GM23338 (cell line): ENCODE measurements around the gene ZNF385C. TPM values are rescaled to one million over a fixed set of nuclear protein-coding genes. Genes with fewer than 3 reads are reported as not detected.

Experiments
- ATAC-seq: fragments of 200-7000 bp; cut with Tn5 transposase; 3 replicates; pipeline ENCODE4 v1.9.1; 2020
- DNase-seq: peaks from one replicate; pipeline ENCODE4 v3.0.0-alpha.2; 2015; ENCODE audit warnings: low spot score
- H2AFZ ChIP-seq: fragments of 200-600 bp; sonication (generic); 2 replicates; pipeline ENCODE4 v1.8.0; 2016; ENCODE audit warnings: antibody characterized with exemption, mild to moderate bottlenecking, moderate library complexity
- H3F3A ChIP-seq: fragments of 200-600 bp; sonication (generic); replicated peaks from 2 replicates; pipeline ENCODE4 v1.8.0; 2017; ENCODE audit warnings: antibody characterized with exemption, mixed run types, low read depth
- H3K27ac ChIP-seq: fragments of 200-600 bp; sonication (generic); 2 replicates; pipeline ENCODE4 v1.6.1; 2016; ENCODE audit warnings: low read depth
- H3K27me3 ChIP-seq: fragments of 200-600 bp; sonication (generic); 2 replicates; pipeline ENCODE4 v1.8.0; 2016; ENCODE audit warnings: mild to moderate bottlenecking, mixed run types, moderate library complexity; ENCODE audit not compliant: insufficient read depth
- H3K36me3 ChIP-seq: fragments of 200-600 bp; sonication (generic); 2 replicates; pipeline ENCODE4 v1.8.0; 2016; ENCODE audit warnings: mild to moderate bottlenecking; ENCODE audit not compliant: insufficient read depth
- H3K4me1 ChIP-seq: fragments of 200-600 bp; sonication (generic); 2 replicates; pipeline ENCODE4 v1.8.0; 2016; ENCODE audit warnings: mild to moderate bottlenecking, moderate library complexity; ENCODE audit not compliant: insufficient read depth
- H3K4me2 ChIP-seq: fragments of 200-600 bp; sonication (generic); 2 replicates; pipeline ENCODE4 v1.7.1; 2017; ENCODE audit warnings: mixed run types
- H3K4me3 ChIP-seq: fragments of 200-600 bp; sonication (generic); 2 replicates; pipeline ENCODE4 v1.6.1; 2016; ENCODE audit warnings: mixed run types
- H3K79me2 ChIP-seq: fragments of 200-600 bp; sonication (generic); replicated peaks from 2 replicates; pipeline ENCODE4 v1.8.0; 2017; ENCODE audit warnings: mild to moderate bottlenecking; ENCODE audit not compliant: insufficient read depth
- H3K9me2 ChIP-seq: fragments of 200-600 bp; sonication (generic); 2 replicates; pipeline ENCODE4 v1.8.0; 2017; ENCODE audit not compliant: insufficient read depth
- H4K20me1 ChIP-seq: fragments of 200-600 bp; sonication (generic); replicated peaks from 2 replicates; pipeline ENCODE4 v1.8.0; 2017; ENCODE audit warnings: mild to moderate bottlenecking; ENCODE audit not compliant: insufficient read depth
- H3K27ac Mint-ChIP-seq: 2 replicates; pipeline ENCODE4 v1.8.0; 2020; ENCODE audit warnings: inconsistent platforms, mild to moderate bottlenecking, moderate library complexity, mixed read lengths
- H3K27me3 Mint-ChIP-seq: 3 replicates; pipeline ENCODE4 v1.8.0; 2022; ENCODE audit warnings: low read depth, mild to moderate bottlenecking, moderate library complexity, mixed read lengths, inconsistent platforms; ENCODE audit not compliant: insufficient read depth, poor library complexity
- H3K36me3 Mint-ChIP-seq: 3 replicates; pipeline ENCODE4 v1.8.0; 2021; ENCODE audit warnings: low read depth, mild to moderate bottlenecking, inconsistent platforms, moderate library complexity, mixed read lengths
- H3K4me1 Mint-ChIP-seq: 3 replicates; pipeline ENCODE4 v1.8.0; 2020; ENCODE audit warnings: mild to moderate bottlenecking, inconsistent platforms, mixed read lengths
- H3K4me3 Mint-ChIP-seq: 3 replicates; pipeline ENCODE4 v1.8.0; 2021; ENCODE audit warnings: moderate library complexity, mild to moderate bottlenecking, inconsistent platforms, mixed read lengths
- H3K9me3 Mint-ChIP-seq: 3 replicates; pipeline ENCODE4 v1.8.0; 2020; ENCODE audit warnings: moderate library complexity, mild to moderate bottlenecking, inconsistent platforms, mixed read lengths
- CREB1 ChIP-seq: fragments of 250-450 bp; sonication (Bioruptor Pico); IDR thresholded peaks from 2 replicates; pipeline ENCODE4 v1.5.0; 2020; ENCODE audit warnings: low read depth, mild to moderate bottlenecking, moderate library complexity
- EZH2 ChIP-seq: fragments of 200-600 bp; sonication (generic); IDR thresholded peaks from one replicate; pipeline ENCODE4 v1.8.0; 2017; ENCODE audit warnings: antibody characterized with exemption, mild to moderate bottlenecking, low read depth; ENCODE audit not compliant: unreplicated experiment
- EZH2phosphoT487 ChIP-seq: fragments of 200-600 bp; sonication (generic); IDR thresholded peaks from one replicate; pipeline ENCODE4 v1.8.1; 2018; ENCODE audit warnings: antibody characterized with exemption; ENCODE audit not compliant: unreplicated experiment
- JUNB ChIP-seq: IDR thresholded peaks from one replicate; pipeline ENCODE4 v1.6.1; 2016; ENCODE audit warnings: antibody characterized with exemption; ENCODE audit not compliant: unreplicated experiment
- NANOG ChIP-seq: IDR thresholded peaks from 2 replicates; pipeline ENCODE4 v1.6.1; 2016; ENCODE audit warnings: antibody characterized with exemption, borderline replicate concordance
- POLR2AphosphoS5 ChIP-seq: IDR thresholded peaks from 2 replicates; pipeline ENCODE4 v1.6.1; 2016; ENCODE audit warnings: antibody characterized with exemption, low read depth
- ZNF114 ChIP-seq: fragments of 250-450 bp; sonication (Bioruptor Pico); IDR thresholded peaks from 2 replicates; pipeline ENCODE4 v1.5.0; 2020; ENCODE audit warnings: mild to moderate bottlenecking, moderate library complexity
- ZNF331 ChIP-seq: fragments of 250-450 bp; sonication (Bioruptor Pico); IDR thresholded peaks from 2 replicates; pipeline ENCODE4 v1.5.0; 2020; ENCODE audit warnings: low read depth, mild to moderate bottlenecking, moderate library complexity
- polyA plus RNA-seq: library from polyadenylated mRNA; unstranded; fragments of >200 nt; fragmentation: Nextera tagmentation; extraction: Ambion mirVana; gene quantifications from 2 replicates; pipeline ENCODE4 v1.2.1, GENCODE V29; 2016
- total RNA-seq: library from RNA; depleted of rRNA; stranded (reverse); fragments of >200 nt; shearing (Covaris generic); gene quantifications from 2 replicates; pipeline ENCODE4 v1.2.3, GENCODE V29; 2014
- TF ChIP-seq, protein P1 (sequence below): fragments of 250-450 bp; sonication (Bioruptor Pico); IDR thresholded peaks from 2 replicates; pipeline ENCODE4 v1.5.0; 2020; ENCODE audit warnings: mild to moderate bottlenecking, moderate library complexity
- TF ChIP-seq, protein P2 (sequence below): IDR thresholded peaks from one replicate; pipeline ENCODE4 v1.6.1; 2018; ENCODE audit warnings: antibody characterized with exemption; ENCODE audit not compliant: unreplicated experiment
- TF ChIP-seq, protein P3 (sequence below), 2 experiments: fragments of 200-600 bp in 1 of 2; sonication (generic) in 1 of 2; conservative IDR thresholded peaks; 2 replicates each; pipeline versions ENCODE4 v1.5.1 to v1.6.1; 2016 to 2017; ENCODE audit warnings: antibody characterized with exemption in 2 of 2, low read depth in 2 of 2, mild to moderate bottlenecking in 2 of 2, moderate library complexity in 1 of 2

Gene ZNF385C
- total and polyA plus RNA-seq, 2 experiments from 2014 or later, result 1.9 to 3.1 TPM

DNA sequence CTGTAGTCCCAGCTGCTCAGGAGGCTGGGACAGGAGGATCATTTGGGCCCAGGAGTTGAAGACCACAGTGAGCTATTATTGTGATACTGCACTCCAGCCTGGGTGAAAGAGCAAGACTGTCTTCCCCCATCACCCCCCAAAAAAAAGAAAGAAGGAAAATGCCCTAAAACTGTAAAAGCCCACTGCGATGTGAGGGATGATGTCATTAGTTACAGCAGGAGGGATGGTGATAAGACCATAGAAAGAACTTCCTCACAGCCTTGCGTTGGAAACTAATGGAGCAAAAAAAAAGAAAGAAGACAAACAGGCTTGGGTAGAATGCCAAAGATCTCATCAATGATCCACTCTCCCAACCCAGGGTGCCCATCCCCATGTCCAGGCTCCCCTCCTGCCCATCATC lies 18.7 kb downstream of the ZNF385C start:
- no peaks in the 10 kb centered on the region for H4K20me1 ChIP-seq
- no peak overlapping the region for H3K4me3 ChIP-seq
- no peak for ATAC-seq
- TF ChIP-seq, protein P1, sequence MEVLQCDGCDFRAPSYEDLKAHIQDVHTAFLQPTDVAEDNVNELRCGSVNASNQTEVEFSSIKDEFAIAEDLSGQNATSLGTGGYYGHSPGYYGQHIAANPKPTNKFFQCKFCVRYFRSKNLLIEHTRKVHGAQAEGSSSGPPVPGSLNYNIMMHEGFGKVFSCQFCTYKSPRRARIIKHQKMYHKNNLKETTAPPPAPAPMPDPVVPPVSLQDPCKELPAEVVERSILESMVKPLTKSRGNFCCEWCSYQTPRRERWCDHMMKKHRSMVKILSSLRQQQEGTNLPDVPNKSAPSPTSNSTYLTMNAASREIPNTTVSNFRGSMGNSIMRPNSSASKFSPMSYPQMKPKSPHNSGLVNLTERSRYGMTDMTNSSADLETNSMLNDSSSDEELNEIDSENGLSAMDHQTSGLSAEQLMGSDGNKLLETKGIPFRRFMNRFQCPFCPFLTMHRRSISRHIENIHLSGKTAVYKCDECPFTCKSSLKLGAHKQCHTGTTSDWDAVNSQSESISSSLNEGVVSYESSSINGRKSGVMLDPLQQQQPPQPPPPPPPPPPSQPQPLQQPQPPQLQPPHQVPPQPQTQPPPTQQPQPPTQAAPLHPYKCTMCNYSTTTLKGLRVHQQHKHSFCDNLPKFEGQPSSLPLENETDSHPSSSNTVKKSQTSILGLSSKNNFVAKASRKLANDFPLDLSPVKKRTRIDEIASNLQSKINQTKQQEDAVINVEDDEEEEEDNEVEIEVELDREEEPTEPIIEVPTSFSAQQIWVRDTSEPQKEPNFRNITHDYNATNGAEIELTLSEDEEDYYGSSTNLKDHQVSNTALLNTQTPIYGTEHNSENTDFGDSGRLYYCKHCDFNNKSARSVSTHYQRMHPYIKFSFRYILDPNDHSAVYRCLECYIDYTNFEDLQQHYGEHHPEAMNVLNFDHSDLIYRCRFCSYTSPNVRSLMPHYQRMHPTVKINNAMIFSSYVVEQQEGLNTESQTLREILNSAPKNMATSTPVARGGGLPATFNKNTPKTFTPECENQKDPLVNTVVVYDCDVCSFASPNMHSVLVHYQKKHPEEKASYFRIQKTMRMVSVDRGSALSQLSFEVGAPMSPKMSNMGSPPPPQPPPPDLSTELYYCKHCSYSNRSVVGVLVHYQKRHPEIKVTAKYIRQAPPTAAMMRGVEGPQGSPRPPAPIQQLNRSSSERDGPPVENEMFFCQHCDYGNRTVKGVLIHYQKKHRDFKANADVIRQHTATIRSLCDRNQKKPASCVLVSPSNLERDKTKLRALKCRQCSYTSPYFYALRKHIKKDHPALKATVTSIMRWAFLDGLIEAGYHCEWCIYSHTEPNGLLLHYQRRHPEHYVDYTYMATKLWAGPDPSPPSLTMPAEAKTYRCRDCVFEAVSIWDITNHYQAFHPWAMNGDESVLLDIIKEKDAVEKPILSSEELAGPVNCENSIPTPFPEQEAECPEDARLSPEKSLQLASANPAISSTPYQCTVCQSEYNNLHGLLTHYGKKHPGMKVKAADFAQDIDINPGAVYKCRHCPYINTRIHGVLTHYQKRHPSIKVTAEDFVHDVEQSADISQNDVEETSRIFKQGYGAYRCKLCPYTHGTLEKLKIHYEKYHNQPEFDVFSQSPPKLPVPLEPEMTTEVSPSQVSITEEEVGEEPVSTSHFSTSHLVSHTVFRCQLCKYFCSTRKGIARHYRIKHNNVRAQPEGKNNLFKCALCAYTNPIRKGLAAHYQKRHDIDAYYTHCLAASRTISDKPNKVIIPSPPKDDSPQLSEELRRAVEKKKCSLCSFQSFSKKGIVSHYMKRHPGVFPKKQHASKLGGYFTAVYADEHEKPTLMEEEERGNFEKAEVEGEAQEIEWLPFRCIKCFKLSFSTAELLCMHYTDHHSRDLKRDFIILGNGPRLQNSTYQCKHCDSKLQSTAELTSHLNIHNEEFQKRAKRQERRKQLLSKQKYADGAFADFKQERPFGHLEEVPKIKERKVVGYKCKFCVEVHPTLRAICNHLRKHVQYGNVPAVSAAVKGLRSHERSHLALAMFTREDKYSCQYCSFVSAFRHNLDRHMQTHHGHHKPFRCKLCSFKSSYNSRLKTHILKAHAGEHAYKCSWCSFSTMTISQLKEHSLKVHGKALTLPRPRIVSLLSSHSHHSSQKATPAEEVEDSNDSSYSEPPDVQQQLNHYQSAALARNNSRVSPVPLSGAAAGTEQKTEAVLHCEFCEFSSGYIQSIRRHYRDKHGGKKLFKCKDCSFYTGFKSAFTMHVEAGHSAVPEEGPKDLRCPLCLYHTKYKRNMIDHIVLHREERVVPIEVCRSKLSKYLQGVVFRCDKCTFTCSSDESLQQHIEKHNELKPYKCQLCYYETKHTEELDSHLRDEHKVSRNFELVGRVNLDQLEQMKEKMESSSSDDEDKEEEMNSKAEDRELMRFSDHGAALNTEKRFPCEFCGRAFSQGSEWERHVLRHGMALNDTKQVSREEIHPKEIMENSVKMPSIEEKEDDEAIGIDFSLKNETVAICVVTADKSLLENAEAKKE (CRISPR knock-in tag), result no peak
- TF ChIP-seq NANOG (no peak), ZNF331 (no peak), CREB1 (no peak), JUNB (no peak), EZH2phosphoT487 (no peak), POLR2AphosphoS5 (no peak), ZNF114 (CRISPR knock-in tag) (no peak), EZH2 (no peak)
- TF ChIP-seq, protein P2, sequence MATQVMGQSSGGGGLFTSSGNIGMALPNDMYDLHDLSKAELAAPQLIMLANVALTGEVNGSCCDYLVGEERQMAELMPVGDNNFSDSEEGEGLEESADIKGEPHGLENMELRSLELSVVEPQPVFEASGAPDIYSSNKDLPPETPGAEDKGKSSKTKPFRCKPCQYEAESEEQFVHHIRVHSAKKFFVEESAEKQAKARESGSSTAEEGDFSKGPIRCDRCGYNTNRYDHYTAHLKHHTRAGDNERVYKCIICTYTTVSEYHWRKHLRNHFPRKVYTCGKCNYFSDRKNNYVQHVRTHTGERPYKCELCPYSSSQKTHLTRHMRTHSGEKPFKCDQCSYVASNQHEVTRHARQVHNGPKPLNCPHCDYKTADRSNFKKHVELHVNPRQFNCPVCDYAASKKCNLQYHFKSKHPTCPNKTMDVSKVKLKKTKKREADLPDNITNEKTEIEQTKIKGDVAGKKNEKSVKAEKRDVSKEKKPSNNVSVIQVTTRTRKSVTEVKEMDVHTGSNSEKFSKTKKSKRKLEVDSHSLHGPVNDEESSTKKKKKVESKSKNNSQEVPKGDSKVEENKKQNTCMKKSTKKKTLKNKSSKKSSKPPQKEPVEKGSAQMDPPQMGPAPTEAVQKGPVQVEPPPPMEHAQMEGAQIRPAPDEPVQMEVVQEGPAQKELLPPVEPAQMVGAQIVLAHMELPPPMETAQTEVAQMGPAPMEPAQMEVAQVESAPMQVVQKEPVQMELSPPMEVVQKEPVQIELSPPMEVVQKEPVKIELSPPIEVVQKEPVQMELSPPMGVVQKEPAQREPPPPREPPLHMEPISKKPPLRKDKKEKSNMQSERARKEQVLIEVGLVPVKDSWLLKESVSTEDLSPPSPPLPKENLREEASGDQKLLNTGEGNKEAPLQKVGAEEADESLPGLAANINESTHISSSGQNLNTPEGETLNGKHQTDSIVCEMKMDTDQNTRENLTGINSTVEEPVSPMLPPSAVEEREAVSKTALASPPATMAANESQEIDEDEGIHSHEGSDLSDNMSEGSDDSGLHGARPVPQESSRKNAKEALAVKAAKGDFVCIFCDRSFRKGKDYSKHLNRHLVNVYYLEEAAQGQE, result no peak
- TF ChIP-seq, protein P3, sequence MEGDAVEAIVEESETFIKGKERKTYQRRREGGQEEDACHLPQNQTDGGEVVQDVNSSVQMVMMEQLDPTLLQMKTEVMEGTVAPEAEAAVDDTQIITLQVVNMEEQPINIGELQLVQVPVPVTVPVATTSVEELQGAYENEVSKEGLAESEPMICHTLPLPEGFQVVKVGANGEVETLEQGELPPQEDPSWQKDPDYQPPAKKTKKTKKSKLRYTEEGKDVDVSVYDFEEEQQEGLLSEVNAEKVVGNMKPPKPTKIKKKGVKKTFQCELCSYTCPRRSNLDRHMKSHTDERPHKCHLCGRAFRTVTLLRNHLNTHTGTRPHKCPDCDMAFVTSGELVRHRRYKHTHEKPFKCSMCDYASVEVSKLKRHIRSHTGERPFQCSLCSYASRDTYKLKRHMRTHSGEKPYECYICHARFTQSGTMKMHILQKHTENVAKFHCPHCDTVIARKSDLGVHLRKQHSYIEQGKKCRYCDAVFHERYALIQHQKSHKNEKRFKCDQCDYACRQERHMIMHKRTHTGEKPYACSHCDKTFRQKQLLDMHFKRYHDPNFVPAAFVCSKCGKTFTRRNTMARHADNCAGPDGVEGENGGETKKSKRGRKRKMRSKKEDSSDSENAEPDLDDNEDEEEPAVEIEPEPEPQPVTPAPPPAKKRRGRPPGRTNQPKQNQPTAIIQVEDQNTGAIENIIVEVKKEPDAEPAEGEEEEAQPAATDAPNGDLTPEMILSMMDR (conservative IDR thresholded peaks at IDR 0.05; ENCODE audit: low read depth in 2 of 2), result no peak
- H2AFZ ChIP-seq, result no peak overlapping the region
- Mint-ChIP-seq H3K9me3 (no peaks in the 10 kb centered on the region), H3K27me3 (peaks cover 4% of the 10 kb centered on the region), H3K4me3 (no peak overlapping the region), H3K27ac (no peak overlapping the region), H3K4me1 (peaks cover 13% of the 10 kb centered on the region; the same call in 2 of the 3 replicates), H3K36me3 (no peaks in the 10 kb centered on the region)
- H3K27me3 ChIP-seq, result no peaks in the 10 kb centered on the region
- no peaks in the 10 kb centered on the region for H3K36me3 ChIP-seq
- H3K9me2 ChIP-seq, result no peaks in the 10 kb centered on the region
- H3K79me2 ChIP-seq, result no peaks in the 10 kb centered on the region
- no peaks in the 10 kb centered on the region for H3F3A ChIP-seq
- no peak for DNase-seq
- no peak overlapping the region for H3K4me2 ChIP-seq
- no peaks in the 10 kb centered on the region for H3K4me1 ChIP-seq
- H3K27ac ChIP-seq, result no peak overlapping the region
